HCT116 (cell line): ENCODE measurements around the gene GRK5. TPM values are rescaled to one million over a fixed set of nuclear protein-coding genes. Genes with fewer than 3 reads are reported as not detected.

Source experiments
- ATAC-seq: fragments of 200-7000 bp; cut with Tn5 transposase; 2 replicates; pipeline ENCODE4 v1.9.1; 2020; ENCODE audit warnings: mild to moderate bottlenecking, moderate library complexity
- BruUV-seq: library from RNA; stranded (reverse); fragments of 400-500 nt; replicated peaks from 2 replicates; lab custom pipeline; 2021; lab: Mats Ljungman, UMichigan
- CTCF ChIA-PET: fragments of 300-600 bp; sonication (Branson Sonifier 250); formaldehyde crosslinking; loops from one replicate; lab custom pipeline; 2021; ENCODE audit warnings: antibody characterized with exemption; lab: Charles Lee
- POLR2A ChIA-PET: fragments of 300-600, 350-600 bp; sonication (Branson Sonifier 250); formaldehyde crosslinking; loops from one replicate; lab custom pipeline; 2021; ENCODE audit warnings: antibody characterized with exemption; lab: Charles Lee
- RAD21 ChIA-PET, 2 experiments: fragments of 300-600 bp; sonication (Branson Sonifier 250); formaldehyde crosslinking; loops; one replicate each; lab custom pipeline; 2023; ENCODE audit warnings: low total read pairs in 2 of 2; ENCODE audit not compliant: uncharacterized antibody in 2 of 2, unreplicated experiment in 2 of 2, low non-redundant PET in 1 of 2; lab: Charles Lee
- DNase-seq: peaks from one replicate; pipeline ENCODE4 v3.0.0-alpha.2; 2010; ENCODE audit warnings: low read depth, low spot score
- H2AFZ ChIP-seq: fragments of 200-600 bp; shearing (Covaris generic), sonication (generic); 2 replicates; pipeline ENCODE4 v1.6.1; 2017; ENCODE audit warnings: low read depth, mixed run types, mixed read lengths, antibody characterized with exemption, low read length; ENCODE audit not compliant: poor library complexity, severe bottlenecking
- H3K27ac ChIP-seq: 2 replicates; pipeline ENCODE4 v1.5.1; 2012; ENCODE audit warnings: low read depth, low read length
- H3K27me3 ChIP-seq: fragments of 200-600 bp; sonication (generic); 2 replicates; pipeline ENCODE4 v1.6.1; 2016; ENCODE audit warnings: mixed run types, low read length, mixed read lengths; ENCODE audit not compliant: insufficient read depth
- H3K36me3 ChIP-seq, 2 experiments: fragments of 200-500 bp in 1 of 2; fragments of 200-600 bp in 1 of 2; sonication (Bioruptor generic) in 1 of 2; sonication (generic) in 1 of 2; 2 replicates each; pipeline versions ENCODE4 v1.5.1 to v1.6.1; 2014 to 2016; ENCODE audit warnings: low read length in 2 of 2, inconsistent platforms in 1 of 2, mixed read lengths in 1 of 2, mixed run types in 1 of 2; ENCODE audit not compliant: insufficient read depth in 2 of 2, control insufficient read depth in 1 of 2
- H3K4me1 ChIP-seq, 2 experiments: fragments of 200-600 bp in 1 of 2; sonication (generic) in 1 of 2; 2 replicates each; pipeline versions ENCODE4 v1.5.1 to v1.6.1; 2012 to 2017; ENCODE audit warnings: low read length in 2 of 2, inconsistent platforms in 1 of 2, mild to moderate bottlenecking in 1 of 2, mixed read lengths in 1 of 2, mixed run types in 1 of 2, moderate library complexity in 1 of 2; ENCODE audit not compliant: insufficient read depth in 2 of 2, control insufficient read depth in 1 of 2
- H3K4me2 ChIP-seq: fragments of 200-600 bp; sonication (generic); 2 replicates; pipeline ENCODE4 v1.6.1; 2017; ENCODE audit warnings: mixed run types, low read length, mixed read lengths
- H3K4me3 ChIP-seq, 2 experiments: fragments of 200-600 bp in 1 of 2; sonication (generic) in 1 of 2; replicated peaks in 1 of 2; 2 replicates each; pipeline ENCODE4 v1.5.1; 2011 to 2016; ENCODE audit warnings: low read length in 2 of 2, control low read depth in 1 of 2, low read depth in 1 of 2, mild to moderate bottlenecking in 1 of 2, mixed read lengths in 1 of 2, mixed run types in 1 of 2
- H3K79me2 ChIP-seq: fragments of 200-600 bp; sonication (generic); 2 replicates; pipeline ENCODE4 v1.6.1; 2017; ENCODE audit warnings: mild to moderate bottlenecking, mixed run types, low read length, moderate library complexity, mixed read lengths; ENCODE audit not compliant: insufficient read depth
- H3K9ac ChIP-seq: fragments of 200-600 bp; sonication (generic); 2 replicates; pipeline ENCODE4 v1.6.1; 2016; ENCODE audit warnings: low read length, mixed read lengths
- H3K9me2 ChIP-seq: fragments of 200-600 bp; sonication (generic), shearing (Covaris generic); 2 replicates; pipeline ENCODE4 v1.6.1; 2017; ENCODE audit warnings: mixed run types, mild to moderate bottlenecking, moderate library complexity; ENCODE audit not compliant: insufficient read depth
- H3K9me3 ChIP-seq, 2 experiments: fragments of 200-500 bp in 1 of 2; fragments of 200-600 bp in 1 of 2; sonication (Bioruptor generic) in 1 of 2; sonication (generic) in 1 of 2; 2 replicates each; pipeline ENCODE4 v1.6.1; 2014 to 2017; ENCODE audit warnings: low read length in 2 of 2, mixed read lengths in 2 of 2, inconsistent platforms in 1 of 2, low read depth in 1 of 2, mild to moderate bottlenecking in 1 of 2, mixed run types in 1 of 2, moderate library complexity in 1 of 2; ENCODE audit not compliant: control insufficient read depth in 1 of 2, insufficient read depth in 1 of 2
- H4K20me1 ChIP-seq: fragments of 200-600 bp; sonication (generic), shearing (Covaris generic); 2 replicates; pipeline ENCODE4 v1.6.1; 2017; ENCODE audit warnings: mixed run types, mild to moderate bottlenecking, moderate library complexity; ENCODE audit not compliant: insufficient read depth
- EGR1 ChIP-seq: IDR thresholded peaks from 2 replicates; pipeline ENCODE4 v1.6.1; 2012; ENCODE audit warnings: low read depth
- EZH2 ChIP-seq: fragments of 200-600 bp; sonication (generic); IDR thresholded peaks from 2 replicates; pipeline ENCODE4 v1.6.1; 2017; ENCODE audit warnings: antibody characterized with exemption, mixed run types
- EZH2phosphoT487 ChIP-seq: fragments of 200-600 bp; IDR thresholded peaks from 2 replicates; pipeline ENCODE4 v1.6.1; 2018; ENCODE audit warnings: antibody characterized with exemption, borderline replicate concordance
- FOSL1 ChIP-seq: IDR thresholded peaks from 2 replicates; pipeline ENCODE4 v1.6.1; 2012; ENCODE audit warnings: low read depth
- JUND ChIP-seq: IDR thresholded peaks from 2 replicates; pipeline ENCODE4 v1.6.1; 2012
- MAX ChIP-seq: IDR thresholded peaks from 2 replicates; pipeline ENCODE4 v1.6.1; 2012
- POLR2A ChIP-seq: IDR thresholded peaks from 2 replicates; pipeline ENCODE4 v1.7.0; 2011; ENCODE audit warnings: borderline replicate concordance; ENCODE audit not compliant: insufficient read depth, insufficient read length; ENCODE audit errors: extremely low read depth
- POLR2AphosphoS5 ChIP-seq: IDR thresholded peaks from 2 replicates; pipeline ENCODE4 v1.6.1; 2011; ENCODE audit warnings: mild to moderate bottlenecking, low read depth, low read length, moderate library complexity
- RAD21 ChIP-seq: IDR thresholded peaks from 2 replicates; pipeline ENCODE4 v1.6.1; 2012; ENCODE audit warnings: low read depth, mild to moderate bottlenecking
- SIN3A ChIP-seq: IDR thresholded peaks from 2 replicates; pipeline ENCODE4 v1.6.1; 2012; ENCODE audit warnings: low read depth
- SRF ChIP-seq: IDR thresholded peaks from 2 replicates; pipeline ENCODE4 v1.6.1; 2012; ENCODE audit warnings: low read depth
- TCF7L2 ChIP-seq: IDR thresholded peaks from 2 replicates; pipeline ENCODE4 v1.7.0; 2011; ENCODE audit warnings: borderline replicate concordance, inconsistent platforms; ENCODE audit not compliant: insufficient read depth, insufficient read length; ENCODE audit errors: extremely low read depth
- YY1 ChIP-seq: IDR thresholded peaks from 2 replicates; pipeline ENCODE4 v1.6.1; 2011; ENCODE audit warnings: low read length, low read depth, moderate library complexity, mild to moderate bottlenecking; ENCODE audit not compliant: insufficient replicate concordance; ENCODE audit errors: extremely low read depth
- ZFX ChIP-seq: fragments of 450-650 bp; IDR thresholded peaks from 2 replicates; pipeline ENCODE4 v1.6.1; 2017
- ZNF274 ChIP-seq: fragments of 200-500 bp; sonication (Bioruptor generic); IDR thresholded peaks from 2 replicates; pipeline ENCODE4 v1.6.1; 2014; ENCODE audit warnings: mild to moderate bottlenecking, low read depth, low read length, inconsistent platforms
- intact Hi-C: fragments of 100-400 bp; cut with micrococcal nuclease; formaldehyde crosslinking; loops from 2 replicates; pipeline ENCODE4 v1.10.0; 2022
- total RNA-seq: library from RNA; stranded (reverse); gene quantifications from one replicate; pipeline ENCODE4 v1.2.1, GENCODE V29; 2021; ENCODE audit not compliant: unreplicated experiment
- TF ChIP-seq, protein P1 (sequence below): IDR thresholded peaks from 2 replicates; pipeline ENCODE4 v1.6.1; 2012
- TF ChIP-seq, protein P2 (sequence below), 3 experiments: fragments of 200-600 bp in 1 of 3; sonication (generic) in 1 of 3; IDR thresholded peaks in 2 of 3; conservative IDR thresholded peaks in 1 of 3; 2 replicates each; pipeline ENCODE4 v1.5.1; 2012 to 2017; ENCODE audit warnings: low read depth in 2 of 3, low read length in 2 of 3, antibody characterized with exemption in 1 of 3, borderline replicate concordance in 1 of 3, control low read depth in 1 of 3, mild to moderate bottlenecking in 1 of 3, mixed read lengths in 1 of 3, mixed run types in 1 of 3, moderate library complexity in 1 of 3; ENCODE audit not compliant: insufficient read depth in 1 of 3

Gene GRK5
- total RNA-seq, 1 experiment from 2014 or later, result 7.3 TPM

- Histone ChIP-seq H2AFZ (no peak overlapping the region), H3K9me2 (no peaks in the 10 kb centered on the region), H3K9ac (no peak overlapping the region), H3K27ac (no peak overlapping the region), H3K4me2 (no peak overlapping the region), H3K79me2 (no peaks in the 10 kb centered on the region), H3K27me3 (no peaks in the 10 kb centered on the region), H3K36me3 (no peaks in the 10 kb centered on the region), H3K4me1 (peaks cover 12 to 15% of the 10 kb centered on the region in 2 experiments; a peak in 3 of 4 replicates), H4K20me1 (no peaks in the 10 kb centered on the region), H3K9me3 (no peaks in the 10 kb centered on the region), H3K4me3 (no peak overlapping the region)
- ChIA-PET CTCF (interaction anchor here (1.5 kb wide), 1 partner anchor 226 kb away, joined by 5 read pairs; no protein-coding TSS in a partner anchor), RAD21 (interaction anchor here in 1 of 2 experiments (0.7 kb wide), 1 partner anchor 13 kb away, joined by 3 read pairs; no protein-coding TSS in a partner anchor), POLR2A (interaction anchor here (0.6 kb wide), 1 partner anchor 206 kb away, joined by 4 read pairs; no protein-coding TSS in a partner anchor)
- TF ChIP-seq ZNF274, result no peak
- TF ChIP-seq EGR1, result no peak
- TF ChIP-seq RAD21, result no peak
- TF ChIP-seq SRF, result no peak
- no peak for TF ChIP-seq FOSL1
- TF ChIP-seq POLR2A, result no peak
- no peak for TF ChIP-seq EZH2phosphoT487
- TF ChIP-seq, protein P1, sequence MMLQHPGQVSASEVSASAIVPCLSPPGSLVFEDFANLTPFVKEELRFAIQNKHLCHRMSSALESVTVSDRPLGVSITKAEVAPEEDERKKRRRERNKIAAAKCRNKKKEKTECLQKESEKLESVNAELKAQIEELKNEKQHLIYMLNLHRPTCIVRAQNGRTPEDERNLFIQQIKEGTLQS, result no peak
- TF ChIP-seq, protein P2, sequence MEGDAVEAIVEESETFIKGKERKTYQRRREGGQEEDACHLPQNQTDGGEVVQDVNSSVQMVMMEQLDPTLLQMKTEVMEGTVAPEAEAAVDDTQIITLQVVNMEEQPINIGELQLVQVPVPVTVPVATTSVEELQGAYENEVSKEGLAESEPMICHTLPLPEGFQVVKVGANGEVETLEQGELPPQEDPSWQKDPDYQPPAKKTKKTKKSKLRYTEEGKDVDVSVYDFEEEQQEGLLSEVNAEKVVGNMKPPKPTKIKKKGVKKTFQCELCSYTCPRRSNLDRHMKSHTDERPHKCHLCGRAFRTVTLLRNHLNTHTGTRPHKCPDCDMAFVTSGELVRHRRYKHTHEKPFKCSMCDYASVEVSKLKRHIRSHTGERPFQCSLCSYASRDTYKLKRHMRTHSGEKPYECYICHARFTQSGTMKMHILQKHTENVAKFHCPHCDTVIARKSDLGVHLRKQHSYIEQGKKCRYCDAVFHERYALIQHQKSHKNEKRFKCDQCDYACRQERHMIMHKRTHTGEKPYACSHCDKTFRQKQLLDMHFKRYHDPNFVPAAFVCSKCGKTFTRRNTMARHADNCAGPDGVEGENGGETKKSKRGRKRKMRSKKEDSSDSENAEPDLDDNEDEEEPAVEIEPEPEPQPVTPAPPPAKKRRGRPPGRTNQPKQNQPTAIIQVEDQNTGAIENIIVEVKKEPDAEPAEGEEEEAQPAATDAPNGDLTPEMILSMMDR (IDR thresholded peaks at IDR 0.05 in 2 of 3, conservative IDR thresholded peaks at IDR 0.05 in 1 of 3; ENCODE audit: borderline replicate concordance in 1 of 3, insufficient read depth in 1 of 3, low read depth in 2 of 3, low read length in 2 of 3), result no peak
- no peak for TF ChIP-seq JUND
- TF ChIP-seq EZH2, result no peak
- no peak for TF ChIP-seq MAX
- no peak for TF ChIP-seq SIN3A
- no peak for TF ChIP-seq POLR2AphosphoS5
- TF ChIP-seq YY1, result no peak
- TF ChIP-seq ZFX, result no peak
- TF ChIP-seq TCF7L2, result no peak
- DNase-seq (no peak), ATAC-seq (no peak)
- no TSS peak for BruUV-seq
- intact Hi-C loops, result no loop called here
Observed at GRCh38 chr10:119425102-119425880, 217.9 kb downstream of the GRK5 start.
